Measurements from ENCODE around the gene YPEL5.

GRCh38 chr2:30157616-30158015, 10.8 kb downstream of the YPEL5 start:
- TF ChIP-seq CTCF (IDR thresholded peaks at IDR 0.05), result no peak
- TF ChIP-seq POLR2AphosphoS5 (IDR thresholded peaks at IDR 0.05), result no peak
- TF ChIP-seq POLR2A (IDR thresholded peaks at IDR 0.05), result no peak
